Ovary (tissue), 3 donors: ENCODE data around the gene KRTAP4-11.

Experiments
- EP300 ChIP-seq: sonication (generic); formaldehyde crosslinking; IDR thresholded peaks from one replicate; pipeline ENCODE4 v1.6.1; 2017; ENCODE audit warnings: antibody characterized with exemption
- TF ChIP-seq, protein P1 (sequence below), 3 donors: fragments of 450-650 bp in 2 of 3; fragments of 200-600 bp in 1 of 3; IDR thresholded peaks; one replicate each; pipeline versions ENCODE4 v1.5.1 to v1.8.0; 2016 to 2022; ENCODE audit warnings: antibody characterized with exemption in 3 of 3, mild to moderate bottlenecking in 1 of 3
- donor health status: DM: no; HTN: no; CAD: no.

DNA sequence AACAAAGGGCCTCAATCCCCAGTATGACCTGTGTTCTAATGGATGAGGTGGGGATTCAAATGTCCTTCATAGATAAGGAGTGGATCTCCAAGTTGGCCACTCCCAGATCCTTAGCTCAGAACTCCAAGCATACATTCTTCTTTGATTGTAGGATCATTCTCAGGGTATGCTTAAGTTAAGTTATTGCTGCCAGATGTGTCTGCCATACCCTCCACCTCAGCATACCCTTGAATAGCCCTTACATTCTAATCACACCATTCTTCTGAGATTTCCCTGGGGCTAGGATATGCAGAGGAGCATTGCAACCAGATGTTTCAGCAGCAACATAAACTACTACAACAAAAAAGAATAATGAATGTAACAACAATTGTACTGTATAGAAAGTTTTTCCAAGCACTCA, 50.9 kb downstream of the KRTAP4-11 start:
- TF ChIP-seq, protein P1, sequence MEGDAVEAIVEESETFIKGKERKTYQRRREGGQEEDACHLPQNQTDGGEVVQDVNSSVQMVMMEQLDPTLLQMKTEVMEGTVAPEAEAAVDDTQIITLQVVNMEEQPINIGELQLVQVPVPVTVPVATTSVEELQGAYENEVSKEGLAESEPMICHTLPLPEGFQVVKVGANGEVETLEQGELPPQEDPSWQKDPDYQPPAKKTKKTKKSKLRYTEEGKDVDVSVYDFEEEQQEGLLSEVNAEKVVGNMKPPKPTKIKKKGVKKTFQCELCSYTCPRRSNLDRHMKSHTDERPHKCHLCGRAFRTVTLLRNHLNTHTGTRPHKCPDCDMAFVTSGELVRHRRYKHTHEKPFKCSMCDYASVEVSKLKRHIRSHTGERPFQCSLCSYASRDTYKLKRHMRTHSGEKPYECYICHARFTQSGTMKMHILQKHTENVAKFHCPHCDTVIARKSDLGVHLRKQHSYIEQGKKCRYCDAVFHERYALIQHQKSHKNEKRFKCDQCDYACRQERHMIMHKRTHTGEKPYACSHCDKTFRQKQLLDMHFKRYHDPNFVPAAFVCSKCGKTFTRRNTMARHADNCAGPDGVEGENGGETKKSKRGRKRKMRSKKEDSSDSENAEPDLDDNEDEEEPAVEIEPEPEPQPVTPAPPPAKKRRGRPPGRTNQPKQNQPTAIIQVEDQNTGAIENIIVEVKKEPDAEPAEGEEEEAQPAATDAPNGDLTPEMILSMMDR (IDR thresholded peaks at IDR 0.05): no peak
- TF ChIP-seq EP300: no peak
